RCC 7860 (cell line): Measurements from ENCODE around the gene PSMG3.
A peak's percentile ranks its signal among the peaks of the same experiment; 100 is the strongest.
"Not testable (repeated sequence)": the region's sequence is repeated elsewhere in the genome, so short reads cannot be mapped to it uniquely, and the experiment has no call there.

Experiments
- DNase-seq: peaks from one replicate; pipeline ENCODE4 v3.0.0-alpha.2; 2015; ENCODE audit warnings: low spot score
- FAIRE-seq: peaks from 2 replicates; lab custom pipeline; 2012; peaks lifted over from hg19 to GRCh38; lab: Jason Lieb, UNC

Gene PSMG3

DNA sequence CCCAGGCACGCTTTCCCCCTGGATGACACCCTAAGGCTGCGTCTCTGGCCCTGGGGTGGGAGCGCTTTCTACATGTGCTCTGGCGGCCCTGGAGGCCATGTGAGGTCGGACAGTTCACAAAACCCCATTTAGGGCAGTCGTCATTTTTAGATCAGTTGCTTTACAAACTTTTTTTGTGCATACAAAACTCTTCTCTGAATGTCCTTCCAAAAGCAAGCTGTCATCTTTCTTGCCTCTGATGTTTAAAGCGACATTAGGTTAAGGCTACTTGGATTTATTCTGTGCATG, 33.4 kb downstream of the PSMG3 start:
- FAIRE-seq: no peak
- no peak for DNase-seq

- FAIRE-seq (no peak), DNase-seq (no peak)
Measured at GRCh38 chr7:1535701-1536454, 34.0 kb downstream of the PSMG3 start.

- DNase-seq (no peak), FAIRE-seq (no peak)
Measured at GRCh38 chr7:1535100-1535458, 34.8 kb downstream of the PSMG3 start.

GRCh38 chr7:1534330-1535099, 35.3 kb downstream of the PSMG3 start:
- FAIRE-seq (no peak), DNase-seq (no peak)

DNA sequence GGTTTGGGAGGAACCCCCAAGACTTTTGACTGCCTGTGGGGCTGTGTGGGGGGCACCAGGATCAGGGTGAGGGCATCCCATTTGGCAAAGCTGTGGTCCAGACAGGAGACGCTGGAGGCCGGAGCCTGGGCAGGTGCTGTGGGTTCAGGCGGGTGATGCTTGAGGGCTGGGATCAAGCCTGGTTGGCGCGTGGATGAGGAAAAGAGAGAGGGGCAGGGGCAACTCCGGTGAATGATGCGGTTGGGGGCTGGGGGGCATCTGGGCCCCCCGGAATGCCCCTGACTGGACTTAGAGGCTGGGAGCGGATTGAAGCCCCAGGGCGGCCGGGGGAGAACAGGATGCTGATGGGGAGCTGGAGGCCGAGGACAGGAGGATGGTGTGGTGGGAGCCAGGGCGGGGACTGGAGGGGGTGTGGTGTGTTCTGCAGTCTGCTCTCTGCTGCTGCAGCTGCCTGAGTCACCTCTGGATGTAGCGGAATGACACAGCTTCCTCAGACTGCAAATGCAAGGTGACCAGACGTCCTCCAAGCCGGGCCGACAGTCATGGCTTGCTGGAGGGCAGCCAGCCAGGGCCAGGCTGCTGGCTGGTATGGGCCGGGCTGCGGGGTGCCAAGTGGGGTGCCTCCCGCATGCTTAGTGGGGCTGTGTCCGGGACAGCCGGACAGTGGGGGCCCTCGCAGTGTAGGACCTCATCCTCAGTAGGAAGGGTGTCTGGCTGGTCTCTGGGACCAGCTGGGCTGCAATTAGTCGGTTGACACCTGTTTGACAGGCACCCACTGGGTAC, 36.1 kb downstream of the PSMG3 start:
- DNase-seq (peak; percentile 93), FAIRE-seq (peak; percentile 86)

DNA sequence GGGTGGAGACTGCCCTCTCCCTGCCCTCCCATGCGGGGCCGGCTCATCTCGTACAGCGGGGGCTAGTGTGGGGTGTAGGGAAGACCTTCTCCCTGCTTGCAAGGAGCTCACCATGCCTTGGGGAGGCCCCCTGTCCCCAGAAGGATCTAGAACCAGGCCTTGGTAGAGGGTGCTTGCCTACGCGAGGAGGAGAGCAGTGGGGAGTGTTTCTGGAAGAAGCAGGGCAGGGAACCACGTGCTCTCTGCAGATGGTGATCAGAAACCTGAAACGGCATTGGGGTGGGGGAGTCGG, 36.6 kb downstream of the PSMG3 start:
- no peak for FAIRE-seq
- DNase-seq: no peak

- FAIRE-seq (peak; percentile 82), DNase-seq (peak; percentile 76)
Measured at GRCh38 chr7:1532456-1533254, 37.2 kb downstream of the PSMG3 start.

GRCh38 chr7:1531979-1532455, 37.8 kb downstream of the PSMG3 start:
- FAIRE-seq (no peak), DNase-seq (no peak)

DNA sequence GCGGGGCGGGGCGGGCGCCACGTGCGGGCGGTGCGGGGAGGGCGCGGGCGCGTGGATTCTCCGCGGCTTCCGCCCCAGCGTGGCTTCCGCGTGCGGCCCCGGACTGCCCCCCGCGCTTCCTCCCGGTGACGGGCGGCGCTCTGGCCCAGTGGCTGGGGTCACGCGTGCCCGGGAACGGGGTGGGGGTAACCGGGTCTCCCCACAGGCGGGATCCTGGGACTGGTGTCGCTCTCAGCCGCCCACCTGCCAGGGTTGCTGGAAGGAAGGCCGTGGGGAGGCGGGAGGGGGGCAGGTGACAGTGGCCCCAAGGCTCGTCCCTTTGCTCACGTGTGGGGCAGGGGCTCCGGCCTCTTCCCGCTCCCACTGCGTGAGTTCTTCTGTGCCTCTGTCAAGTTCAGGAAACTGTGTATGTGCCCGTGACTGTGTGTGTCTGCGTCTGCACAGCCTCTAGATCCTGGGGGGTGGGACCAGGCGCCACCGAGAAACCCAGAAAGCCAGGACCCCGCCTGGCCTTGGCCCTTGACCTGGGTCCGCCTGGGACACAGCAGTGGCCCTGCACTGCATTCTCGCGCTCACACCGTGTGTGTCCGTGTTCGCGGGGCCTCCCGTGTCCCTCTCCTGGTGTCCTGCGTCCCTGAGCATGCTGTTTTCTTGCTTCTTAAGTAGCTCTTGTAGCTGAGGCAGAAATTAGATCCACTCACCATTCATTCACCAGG, 38.4 kb downstream of the PSMG3 start:
- FAIRE-seq: no peak
- DNase-seq: no peak

- DNase-seq (no peak), FAIRE-seq (no peak)
Measured at GRCh38 chr7:1530946-1531262, 38.9 kb downstream of the PSMG3 start.

DNA sequence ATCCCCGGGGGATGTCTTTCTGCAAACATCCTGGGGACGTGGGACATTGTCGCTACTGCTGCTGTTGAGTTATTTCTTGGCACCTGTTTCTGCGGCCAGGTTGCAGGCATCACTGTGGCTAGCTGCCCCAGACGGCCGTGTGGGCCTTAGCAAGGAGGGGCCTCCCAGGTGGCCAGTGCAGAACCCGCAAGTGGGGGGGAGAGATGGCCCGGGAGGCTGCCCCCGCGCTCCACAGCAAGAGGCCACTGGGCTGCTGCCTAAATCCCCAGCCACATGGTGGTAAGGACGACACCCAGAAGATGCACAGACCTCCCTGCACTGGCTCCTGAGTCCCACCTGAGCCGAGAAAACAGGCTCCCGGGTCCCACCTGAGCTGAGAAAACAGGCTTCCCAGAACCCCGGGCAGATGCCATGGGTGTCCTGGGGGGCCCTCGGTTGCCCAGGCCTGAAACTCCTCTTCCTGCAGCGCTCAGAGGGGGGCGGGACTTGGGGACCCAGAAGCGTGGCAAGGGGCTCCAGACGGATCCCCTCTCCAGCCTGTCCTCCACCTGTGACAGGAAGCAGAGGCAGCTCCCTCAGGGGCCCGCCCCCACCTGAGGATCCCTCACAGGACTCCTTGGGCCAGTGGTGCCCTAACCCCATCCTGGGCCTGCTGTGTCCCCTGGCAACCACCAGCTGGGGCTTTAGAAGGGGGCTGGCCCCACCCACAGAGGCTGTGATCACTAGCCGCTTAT, 40.3 kb downstream of the PSMG3 start:
- DNase-seq: no peak
- FAIRE-seq: no peak

DNA sequence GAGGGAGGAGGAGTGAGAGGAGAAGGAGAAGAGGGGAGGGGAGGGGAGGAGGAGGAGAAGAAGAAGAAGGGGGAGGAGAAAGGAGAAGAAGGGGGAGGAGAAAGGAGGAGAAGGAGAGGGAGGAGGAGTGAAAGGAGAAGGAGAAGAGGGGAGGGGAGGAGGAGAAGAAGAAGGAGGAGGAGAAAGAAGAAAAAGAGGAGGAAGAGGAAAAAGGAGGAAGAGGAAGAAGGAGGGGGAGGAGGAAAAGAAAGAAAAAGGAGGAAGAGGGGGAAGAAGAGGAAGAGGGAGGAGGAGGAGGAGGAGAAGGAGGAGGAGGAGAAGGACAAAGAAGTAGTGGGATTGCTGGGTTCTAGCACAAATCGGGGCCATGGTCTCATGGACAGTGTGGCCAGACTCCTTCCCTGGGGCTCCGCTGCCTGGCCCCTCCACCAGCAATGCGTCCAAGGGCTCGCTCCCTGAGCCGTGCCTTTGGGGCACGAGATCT, 43.5 kb downstream of the PSMG3 start:
- no peak for DNase-seq
- FAIRE-seq: no peak

- FAIRE-seq (no peak), DNase-seq (no peak)
Measured at GRCh38 chr7:1525409-1525808, 44.4 kb downstream of the PSMG3 start.

DNA sequence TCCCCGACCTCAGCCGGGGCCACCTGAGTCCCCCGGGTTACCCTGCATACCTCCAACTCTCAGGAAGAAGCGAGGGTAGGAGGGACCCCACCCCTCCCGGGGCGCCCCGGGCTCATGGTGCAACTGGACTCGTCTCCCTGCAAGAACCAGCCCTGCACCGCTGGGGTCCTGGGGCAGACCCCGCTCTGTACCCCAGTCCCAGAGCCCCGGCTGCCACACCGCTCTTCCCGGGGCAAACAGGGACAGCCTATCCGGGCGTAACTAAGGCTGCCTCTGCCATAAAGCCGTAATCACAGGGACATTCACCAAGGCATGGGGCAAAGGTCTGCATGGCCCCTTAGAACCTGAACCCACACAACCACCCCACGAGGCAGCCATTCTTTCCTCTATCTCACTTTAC, 46.0 kb downstream of the PSMG3 start:
- FAIRE-seq: no peak

GRCh38 chr7:1523208-1523607, 46.6 kb downstream of the PSMG3 start:
- DNase-seq (no peak), FAIRE-seq (no peak)

More for the DNA sequence above, 46.0 kb downstream of the PSMG3 start:
- DNase-seq: no peak

DNA sequence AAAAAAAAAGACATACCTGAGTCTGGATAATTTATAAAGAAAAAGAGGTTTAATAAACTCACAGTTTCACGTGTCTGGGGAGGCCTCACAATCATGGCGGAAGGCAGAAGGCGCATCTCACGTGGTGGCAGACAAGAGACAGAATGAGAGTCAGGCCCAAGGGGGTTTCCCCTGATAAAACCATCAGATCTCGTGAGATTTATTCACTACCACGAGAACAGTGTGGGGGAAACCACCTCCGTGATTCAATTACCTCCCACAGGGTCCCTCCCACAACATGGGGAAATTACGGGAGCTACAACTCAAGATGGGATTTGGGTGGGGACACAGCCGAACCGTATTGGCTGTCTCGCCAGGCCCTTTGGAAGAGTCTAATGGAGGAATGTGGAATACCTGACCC, 48.4 kb downstream of the PSMG3 start:
- no peak for DNase-seq
- no peak for FAIRE-seq

- peak; percentile 36 for DNase-seq
- no peak for FAIRE-seq
Measured at GRCh38 chr7:1520539-1521234, 49.1 kb downstream of the PSMG3 start.

DNA sequence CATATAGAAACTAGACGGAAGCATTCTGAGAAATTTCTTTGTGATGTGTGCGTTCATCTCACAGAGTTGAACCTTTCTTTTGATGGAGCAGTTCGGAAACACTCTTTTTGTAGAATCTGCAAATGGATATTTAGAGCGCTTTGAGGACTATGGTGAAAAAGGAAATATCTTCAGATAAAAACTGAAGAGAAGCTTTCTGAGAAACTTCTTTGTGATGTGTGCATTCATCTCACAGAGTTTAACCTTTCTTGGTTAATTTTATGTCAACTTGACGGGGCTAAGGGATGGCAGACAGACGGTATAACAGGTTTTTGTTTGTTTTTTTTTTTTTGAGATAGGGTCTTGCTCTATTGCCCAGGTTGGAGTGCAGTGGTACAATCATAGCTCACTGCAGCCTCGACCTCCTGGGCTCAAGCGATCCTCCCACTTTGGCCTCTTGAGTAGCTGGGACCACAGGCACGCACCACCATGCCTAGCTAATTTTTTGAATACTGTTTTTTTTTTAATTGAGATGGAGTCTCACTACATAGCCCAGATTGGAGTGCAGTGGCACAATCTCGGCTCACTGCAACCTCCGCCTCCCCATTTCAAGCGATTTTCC, 50.4 kb downstream of the PSMG3 start:
- not testable (repeated sequence) for DNase-seq, FAIRE-seq
